Nephron progenitor cell (in vitro differentiated cells): ENCODE measurements around the gene CHD5.

Source experiments
- DNase-seq: peaks from one replicate; pipeline ENCODE4 v3.0.0; 2021
- H3K27ac Mint-ChIP-seq: 2 replicates; pipeline ENCODE4 v1.8.0; 2021; ENCODE audit warnings: mild to moderate bottlenecking, moderate library complexity, mixed read lengths
- H3K27me3 Mint-ChIP-seq: 2 replicates; pipeline ENCODE4 v1.8.0; 2021; ENCODE audit warnings: mild to moderate bottlenecking, low read depth, mixed read lengths; ENCODE audit not compliant: poor library complexity
- H3K36me3 Mint-ChIP-seq: 2 replicates; pipeline ENCODE4 v1.8.0; 2021; ENCODE audit warnings: low read depth, mixed read lengths
- H3K4me1 Mint-ChIP-seq: 2 replicates; pipeline ENCODE4 v1.8.0; 2021; ENCODE audit warnings: mixed read lengths
- H3K4me3 Mint-ChIP-seq: 2 replicates; pipeline ENCODE4 v1.8.0; 2021; ENCODE audit warnings: mild to moderate bottlenecking, moderate library complexity, mixed read lengths
- H3K9me3 Mint-ChIP-seq: 2 replicates; pipeline ENCODE4 v1.8.0; 2021; ENCODE audit warnings: mild to moderate bottlenecking, moderate library complexity, mixed read lengths
- CTCF ChIP-seq: fragments of 200-600 bp; sonication (generic); IDR thresholded peaks from 2 replicates; pipeline ENCODE4 v1.5.0; 2021; ENCODE audit warnings: antibody characterized with exemption

The CHD5 gene

GRCh38 chr1:6197746-6198427, 17.8 kb upstream of the CHD5 start:
- H3K4me1 Mint-ChIP-seq: peaks cover 48% of the 10 kb centered on the region
- H3K27ac Mint-ChIP-seq: no peak overlapping the region
- no peak for DNase-seq
- H3K9me3 Mint-ChIP-seq: no peaks in the 10 kb centered on the region
- no peak for TF ChIP-seq CTCF
- peaks cover 45% of the 10 kb centered on the region for H3K36me3 Mint-ChIP-seq
- H3K4me3 Mint-ChIP-seq: peak overlapping the region; percentile 93
- peaks cover 6% of the 10 kb centered on the region for H3K27me3 Mint-ChIP-seq

- Mint-ChIP-seq H3K4me1 (peaks cover 10% of the 10 kb centered on the region), H3K27ac (no peak overlapping the region), H3K27me3 (peaks cover 5% of the 10 kb centered on the region), H3K4me3 (no peak overlapping the region), H3K9me3 (no peaks in the 10 kb centered on the region), H3K36me3 (peaks cover 64% of the 10 kb centered on the region)
- TF ChIP-seq CTCF: no peak
- no peak for DNase-seq
These were observed 11.8 kb upstream of the CHD5 start for GRCh38 chr1:6191968-6192367.

DNA sequence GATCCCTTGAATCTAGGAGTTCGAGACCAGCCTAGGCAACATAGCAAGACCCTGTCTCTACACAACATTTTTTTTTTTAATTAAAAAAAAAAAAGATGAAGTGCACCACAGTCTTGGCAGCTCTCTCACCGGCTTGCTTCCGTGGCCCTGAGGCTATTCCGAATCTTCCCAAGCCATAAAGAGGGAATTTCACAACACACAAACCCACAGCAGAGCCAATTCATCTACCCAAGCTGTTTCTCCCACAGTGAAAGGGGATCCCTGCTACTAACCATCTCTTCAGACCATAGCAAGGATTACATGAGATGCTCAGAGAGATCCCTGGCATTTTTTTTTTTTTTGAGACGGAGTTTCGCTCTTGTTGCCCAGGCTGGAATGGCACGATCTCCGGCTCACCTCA, 8.3 kb upstream of the CHD5 start:
- H3K27me3 Mint-ChIP-seq: peaks cover 16% of the 10 kb centered on the region

DNA sequence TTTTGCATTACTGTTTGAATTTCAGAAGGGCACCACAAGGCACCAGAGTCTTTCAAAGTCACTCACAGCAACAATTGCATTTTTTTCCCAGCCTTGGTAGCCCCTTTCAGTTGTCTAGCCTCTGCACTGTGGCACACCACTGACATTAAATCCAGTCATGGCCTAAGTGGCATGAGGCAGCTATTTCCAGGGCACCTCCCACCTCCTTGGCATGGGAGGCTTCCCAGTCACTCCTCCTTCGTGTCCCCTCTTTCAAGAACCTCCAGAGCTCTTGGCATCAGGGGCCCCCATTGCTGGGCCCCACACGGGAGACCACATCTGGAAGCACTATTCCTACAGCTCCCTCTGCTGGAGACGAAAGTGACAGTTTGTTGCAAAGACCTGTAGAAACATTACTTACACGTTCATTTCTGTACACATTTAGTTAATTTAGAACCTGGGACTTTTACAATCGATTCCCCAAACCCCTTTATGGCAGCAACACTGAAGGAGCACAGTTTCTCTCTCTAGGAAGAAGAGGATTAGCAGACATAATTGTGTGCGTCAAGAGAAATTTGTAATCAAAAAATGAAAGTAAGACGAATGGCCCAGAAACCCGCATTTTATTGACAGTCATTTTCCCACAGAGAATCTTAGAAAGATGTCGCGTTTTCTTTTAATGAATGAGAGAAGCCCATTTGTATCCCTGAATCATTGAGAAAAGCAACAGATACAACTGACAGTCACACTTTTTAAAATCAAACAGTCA, 5.7 kb upstream of the CHD5 start:
- no peak for DNase-seq
- no peak overlapping the region for H3K27ac Mint-ChIP-seq
- peaks cover 56% of the 10 kb centered on the region for H3K36me3 Mint-ChIP-seq
- no peak overlapping the region for H3K4me3 Mint-ChIP-seq
- peak; percentile 49 for TF ChIP-seq CTCF
- peaks cover 3% of the 10 kb centered on the region for H3K9me3 Mint-ChIP-seq
- H3K27me3 Mint-ChIP-seq: peaks cover 40% of the 10 kb centered on the region
- H3K4me1 Mint-ChIP-seq: peaks cover 15% of the 10 kb centered on the region

More for the DNA sequence above, 8.3 kb upstream of the CHD5 start:
- Mint-ChIP-seq H3K9me3 (no peaks in the 10 kb centered on the region), H3K4me3 (no peak overlapping the region), H3K4me1 (peaks cover 5% of the 10 kb centered on the region), H3K27ac (no peak overlapping the region), H3K36me3 (peaks cover 63% of the 10 kb centered on the region)
- DNase-seq: no peak
- TF ChIP-seq CTCF: no peak

GRCh38 chr1:6185151-6185550, 5.0 kb upstream of the CHD5 start:
- no peak overlapping the region for H3K27ac Mint-ChIP-seq

More at GRCh38 chr1:6185151-6185550, 5.0 kb upstream of the CHD5 start:
- Mint-ChIP-seq H3K9me3 (peaks cover 3% of the 10 kb centered on the region), H3K36me3 (peaks cover 50% of the 10 kb centered on the region), H3K4me1 (peaks cover 15% of the 10 kb centered on the region), H3K4me3 (no peak overlapping the region), H3K27me3 (peaks cover 47% of the 10 kb centered on the region)
- TF ChIP-seq CTCF: no peak
- no peak for DNase-seq
